Measurements from ENCODE around the gene PRRC2A.

DNA sequence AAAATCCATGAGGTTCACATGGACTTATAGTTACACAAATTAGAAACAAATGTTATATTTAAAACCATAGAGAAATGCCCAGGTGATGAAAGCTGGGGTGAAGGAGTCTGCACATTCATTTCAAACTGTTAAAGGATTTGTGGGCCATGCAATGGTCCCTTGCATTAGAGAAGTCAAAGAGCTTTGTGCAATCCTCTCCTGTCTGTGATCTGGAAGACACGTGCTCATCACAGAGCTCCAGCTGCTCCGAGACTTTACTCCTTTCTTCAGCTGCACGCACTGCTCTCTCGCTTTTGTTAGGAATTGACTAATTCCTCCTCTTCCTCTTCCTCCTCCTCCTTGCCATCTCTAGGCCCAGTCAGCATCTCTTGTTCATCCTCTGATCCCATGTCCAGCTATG, 9.5 kb upstream of the PRRC2A start:
- no peak for TF ChIP-seq POLR2A (IDR thresholded peaks at IDR 0.05)
- TF ChIP-seq, protein P1, sequence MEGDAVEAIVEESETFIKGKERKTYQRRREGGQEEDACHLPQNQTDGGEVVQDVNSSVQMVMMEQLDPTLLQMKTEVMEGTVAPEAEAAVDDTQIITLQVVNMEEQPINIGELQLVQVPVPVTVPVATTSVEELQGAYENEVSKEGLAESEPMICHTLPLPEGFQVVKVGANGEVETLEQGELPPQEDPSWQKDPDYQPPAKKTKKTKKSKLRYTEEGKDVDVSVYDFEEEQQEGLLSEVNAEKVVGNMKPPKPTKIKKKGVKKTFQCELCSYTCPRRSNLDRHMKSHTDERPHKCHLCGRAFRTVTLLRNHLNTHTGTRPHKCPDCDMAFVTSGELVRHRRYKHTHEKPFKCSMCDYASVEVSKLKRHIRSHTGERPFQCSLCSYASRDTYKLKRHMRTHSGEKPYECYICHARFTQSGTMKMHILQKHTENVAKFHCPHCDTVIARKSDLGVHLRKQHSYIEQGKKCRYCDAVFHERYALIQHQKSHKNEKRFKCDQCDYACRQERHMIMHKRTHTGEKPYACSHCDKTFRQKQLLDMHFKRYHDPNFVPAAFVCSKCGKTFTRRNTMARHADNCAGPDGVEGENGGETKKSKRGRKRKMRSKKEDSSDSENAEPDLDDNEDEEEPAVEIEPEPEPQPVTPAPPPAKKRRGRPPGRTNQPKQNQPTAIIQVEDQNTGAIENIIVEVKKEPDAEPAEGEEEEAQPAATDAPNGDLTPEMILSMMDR (IDR thresholded peaks at IDR 0.05), result no peak
- TF ChIP-seq POLR2AphosphoS5 (IDR thresholded peaks at IDR 0.05), result no peak

Measured in upper lobe of left lung (tissue), 4 donors.